Activated T-cell treated with anti-CD3 and anti-CD28 coated beads, Interleukin-2, amount 50 U/mL, for 1 hour (primary cell): ENCODE results near the gene GABRR1.
"Not testable (repeated sequence)": the region's sequence is repeated elsewhere in the genome, so short reads cannot be mapped to it uniquely, and the experiment has no call there.

Experiments
- DNase-seq: peaks from one replicate; pipeline ENCODE4 v3.0.0-alpha.2; 2020

Gene GABRR1

DNA sequence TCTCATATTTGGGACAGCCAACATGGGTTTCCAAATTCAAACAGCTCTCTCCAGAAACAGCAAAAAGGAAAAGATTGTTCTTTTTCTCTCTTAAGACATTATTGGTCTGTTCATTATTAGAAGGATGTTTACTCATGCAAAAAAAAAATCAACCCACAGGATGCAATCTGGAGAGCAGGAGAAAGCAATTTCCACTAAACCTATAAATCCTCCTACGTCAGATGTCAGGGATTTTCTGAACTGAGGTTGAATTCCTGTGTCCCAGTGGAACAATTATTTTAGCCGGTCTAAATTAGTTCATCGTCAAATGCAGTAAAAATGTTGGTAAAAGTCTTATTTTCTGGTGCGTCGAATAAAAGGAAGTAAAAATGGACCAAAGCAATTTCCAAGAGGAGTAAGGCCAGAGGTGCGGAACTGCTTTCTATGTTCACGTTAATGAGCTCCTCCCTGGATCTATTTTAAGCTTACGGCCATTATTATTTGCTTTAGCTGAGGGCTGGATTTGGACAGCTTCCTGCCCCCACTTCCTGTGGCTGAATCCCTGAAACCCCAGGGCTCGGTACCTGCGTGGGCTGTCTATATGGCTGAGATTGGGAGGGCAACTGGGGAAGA, at the start of gene GABRR1:
Gene GABRR1 (minus strand): TSS at position 60 of the 612 bp plus-strand sequence. CDS start 36 bp downstream, at position 24.
- DNase-seq, result no peak

DNA sequence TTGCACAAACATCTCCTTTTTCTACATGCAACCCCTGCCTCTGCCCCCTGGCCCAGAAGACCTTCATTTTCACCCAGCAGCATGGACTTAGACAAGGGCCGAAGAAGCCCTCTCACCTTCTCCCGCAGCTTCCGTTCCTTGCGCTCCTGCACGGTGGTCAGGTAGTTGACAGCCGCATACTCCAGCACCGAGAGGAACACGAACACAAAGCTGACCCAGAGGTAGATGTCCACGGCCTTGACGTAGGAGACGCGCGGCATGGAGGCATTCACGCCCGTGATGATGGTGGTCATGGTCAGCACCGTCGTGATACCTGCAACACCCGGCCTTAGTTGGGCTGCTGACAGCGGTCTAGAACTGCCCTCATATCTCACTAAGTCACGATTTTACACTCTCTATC, 47.1 kb upstream of the GABRR1 start:
- no peak for DNase-seq

DNA sequence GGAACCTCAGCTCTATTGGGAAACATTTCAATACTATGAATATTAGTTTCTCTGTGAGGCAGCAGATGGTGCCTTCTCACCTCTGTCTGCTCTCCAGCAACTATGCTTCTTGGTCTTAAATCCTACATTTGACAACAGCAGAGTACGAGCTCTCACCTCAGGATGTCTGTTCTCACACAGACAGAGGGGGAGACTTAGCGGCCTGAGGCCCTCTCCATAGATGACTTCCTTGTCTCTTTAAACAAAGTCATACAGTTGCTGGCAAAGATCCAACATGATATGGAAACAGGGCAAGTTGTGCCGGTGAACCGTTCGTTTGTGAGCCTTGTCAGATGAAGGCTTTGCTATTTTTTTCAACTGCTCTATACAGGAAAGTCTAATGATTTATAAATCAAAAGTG, 43.7 kb upstream of the GABRR1 start:
- DNase-seq, result no peak

DNA sequence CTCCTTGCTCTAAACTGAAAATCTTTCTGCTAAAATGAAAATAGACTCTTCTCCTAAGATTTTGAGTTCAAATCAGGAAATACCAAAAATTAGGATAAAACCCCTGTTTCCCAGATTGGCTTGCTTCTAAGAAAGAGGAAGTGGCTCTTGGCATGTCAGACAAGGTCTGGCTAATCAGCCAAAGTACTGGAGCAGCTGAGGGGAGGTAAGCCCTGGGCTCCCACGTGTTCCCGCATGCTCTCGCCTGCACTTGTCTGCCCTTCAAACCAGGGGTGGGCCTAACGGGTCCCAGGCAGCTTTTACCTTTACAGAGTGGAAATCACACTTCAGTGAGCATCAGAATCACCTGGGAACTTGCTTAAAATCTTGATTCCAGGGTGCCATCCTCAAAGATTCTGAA, 43.2 kb upstream of the GABRR1 start:
- no peak for DNase-seq

DNA sequence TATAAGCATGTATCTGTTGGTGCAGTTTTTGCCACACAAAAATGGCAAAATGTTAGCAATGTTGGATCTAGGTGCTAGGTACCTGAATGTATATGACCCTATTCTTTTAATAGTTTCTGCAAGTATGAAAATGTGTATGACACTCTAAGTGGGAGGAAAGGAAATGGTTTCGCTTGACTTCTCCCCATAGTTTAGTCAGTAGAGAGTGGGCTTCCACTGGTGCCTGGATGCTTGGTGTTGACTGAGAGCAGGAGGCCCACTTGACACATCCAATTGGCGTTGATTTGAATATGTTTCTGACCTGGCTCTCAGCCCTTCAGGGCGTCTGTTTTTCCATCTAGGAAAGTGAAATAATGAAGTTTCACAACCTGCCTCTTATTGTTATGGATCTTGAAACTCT, 41.8 kb upstream of the GABRR1 start:
- no peak for DNase-seq

DNA sequence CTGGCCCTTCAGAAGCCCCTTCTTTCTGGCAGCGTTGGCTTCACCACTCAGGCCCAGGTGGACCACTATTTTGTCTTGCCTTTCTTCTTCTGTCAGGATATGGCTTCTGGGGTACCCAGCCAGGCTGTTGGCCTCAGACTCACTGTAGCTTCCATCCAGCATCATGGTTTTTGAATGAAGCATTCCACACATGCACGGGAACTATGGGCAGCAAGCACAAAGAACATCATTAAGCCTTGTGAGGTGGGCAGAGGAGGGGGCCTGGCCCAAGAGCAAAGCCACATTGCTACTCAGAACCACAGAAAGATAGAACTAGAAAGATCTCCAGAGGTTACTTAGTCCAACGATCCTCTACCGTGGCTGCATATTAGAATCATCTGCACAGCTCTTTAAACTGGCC, 40.6 kb upstream of the GABRR1 start:
- DNase-seq, result no peak

DNA sequence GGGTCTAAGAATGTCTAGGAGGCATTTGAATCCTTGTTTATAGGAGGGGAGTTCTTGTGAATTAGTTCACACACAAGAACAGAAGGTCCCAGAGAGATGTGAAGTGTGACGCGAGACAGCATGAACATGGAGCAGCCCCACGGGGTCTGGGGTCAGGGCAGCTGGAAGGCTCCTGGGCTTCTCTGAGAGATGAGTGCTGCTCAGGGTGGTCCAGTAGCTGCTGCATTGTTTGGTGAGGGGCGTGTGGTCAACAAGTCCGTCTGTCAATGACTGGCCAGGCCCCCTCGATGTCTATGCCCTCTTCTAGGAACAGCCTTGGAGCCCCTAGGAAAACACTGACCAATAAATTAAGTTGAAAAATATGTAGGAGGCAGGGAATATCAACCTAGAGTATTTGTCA, 40.2 kb upstream of the GABRR1 start:
- no peak for DNase-seq

DNA sequence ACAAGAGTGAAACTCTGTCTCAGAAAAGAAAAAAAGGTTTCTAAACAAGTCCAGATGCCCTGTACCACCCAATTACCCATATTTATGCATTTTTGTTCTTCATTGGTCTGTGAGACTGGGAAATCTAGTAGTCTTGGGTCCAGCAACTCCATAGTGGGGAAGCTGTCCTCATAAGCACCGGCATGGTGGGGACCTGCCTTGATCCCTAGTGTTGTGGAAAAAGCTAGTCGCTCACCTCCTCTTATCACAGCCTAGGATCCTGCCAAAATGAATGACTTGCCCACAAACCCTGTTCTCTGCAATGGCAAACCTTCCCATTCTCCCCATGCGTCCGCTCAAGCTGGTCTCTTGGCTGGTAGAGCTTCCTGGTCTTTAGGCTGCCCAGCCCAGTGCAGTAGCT, 38.3 kb upstream of the GABRR1 start:
- no peak for DNase-seq

DNA sequence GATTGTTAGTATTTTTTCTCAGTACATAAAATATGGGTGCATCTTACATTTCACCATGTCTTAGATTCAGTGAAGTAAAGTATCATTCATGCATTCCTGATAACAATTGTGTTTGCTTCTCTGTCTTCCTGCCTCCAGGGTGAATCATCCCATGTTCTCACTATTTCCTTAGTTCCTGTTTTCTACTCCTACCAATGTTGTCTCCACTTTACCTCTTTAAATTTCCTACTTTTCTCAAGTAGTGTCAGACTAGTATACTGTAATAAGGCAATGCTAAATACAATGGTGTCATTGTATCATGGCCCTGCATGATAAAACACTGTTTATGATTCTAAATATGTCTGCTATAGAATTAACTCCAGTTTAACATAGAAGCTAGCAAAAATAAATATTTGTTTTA, 37.4 kb upstream of the GABRR1 start:
- DNase-seq, result no peak

DNA sequence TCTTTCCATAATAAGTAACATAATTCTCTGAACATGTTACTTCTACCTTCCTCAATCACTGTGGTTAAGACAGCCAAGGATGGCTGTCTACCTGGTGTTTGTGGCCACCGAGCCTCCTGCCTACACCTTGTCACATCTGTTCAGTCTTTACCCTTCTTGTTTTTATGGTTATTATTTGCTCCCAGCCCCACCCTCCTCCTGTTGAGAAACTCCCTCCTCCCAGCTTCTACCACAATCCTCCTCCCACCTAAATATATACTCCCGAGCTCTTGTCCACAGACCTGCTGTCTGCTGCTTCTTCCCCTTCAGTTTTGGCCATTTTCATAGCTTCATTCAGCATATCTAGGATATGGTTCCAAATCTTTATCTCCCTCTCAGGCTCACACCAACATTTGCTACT, 35.7 kb upstream of the GABRR1 start:
- DNase-seq, result no peak

DNA sequence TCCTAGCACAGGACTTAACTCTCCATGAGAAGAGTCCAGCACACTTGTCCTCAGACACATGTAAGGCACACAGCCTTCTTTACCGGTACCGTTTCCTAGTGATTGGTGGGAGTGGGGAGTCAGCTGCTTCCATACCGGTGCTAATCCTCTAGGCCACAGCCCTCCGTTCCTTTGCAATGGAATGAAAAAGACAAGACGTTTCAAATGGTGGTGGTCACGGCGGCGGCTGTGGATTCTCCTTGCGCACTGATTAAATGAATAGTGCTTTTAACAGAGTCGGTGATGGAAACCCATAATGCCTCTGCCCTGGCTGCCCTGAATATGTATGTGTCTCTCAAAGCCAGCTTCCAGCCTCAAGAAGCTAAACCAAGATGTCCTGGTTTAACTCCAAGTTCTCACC, 34.8 kb upstream of the GABRR1 start:
- no peak for DNase-seq

DNA sequence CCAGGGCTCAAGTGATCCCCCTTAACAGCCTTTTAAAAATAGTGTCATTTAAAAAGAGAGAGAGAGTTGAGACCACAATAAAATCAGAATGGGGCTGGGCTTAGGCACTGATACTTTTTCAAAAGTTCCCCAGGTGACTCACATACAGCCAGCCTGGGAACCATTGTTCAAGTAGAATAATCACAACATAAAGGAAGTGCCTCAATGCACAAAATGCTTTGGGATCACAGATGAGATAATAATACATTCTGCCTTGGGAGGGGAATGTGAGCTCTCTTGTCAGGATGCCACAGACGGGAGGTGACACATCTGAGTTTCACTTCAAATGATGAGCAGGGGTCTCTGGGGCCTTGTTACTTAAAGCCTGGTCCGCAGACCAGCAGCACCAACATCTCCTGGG, 34.0 kb upstream of the GABRR1 start:
- no peak for DNase-seq

DNA sequence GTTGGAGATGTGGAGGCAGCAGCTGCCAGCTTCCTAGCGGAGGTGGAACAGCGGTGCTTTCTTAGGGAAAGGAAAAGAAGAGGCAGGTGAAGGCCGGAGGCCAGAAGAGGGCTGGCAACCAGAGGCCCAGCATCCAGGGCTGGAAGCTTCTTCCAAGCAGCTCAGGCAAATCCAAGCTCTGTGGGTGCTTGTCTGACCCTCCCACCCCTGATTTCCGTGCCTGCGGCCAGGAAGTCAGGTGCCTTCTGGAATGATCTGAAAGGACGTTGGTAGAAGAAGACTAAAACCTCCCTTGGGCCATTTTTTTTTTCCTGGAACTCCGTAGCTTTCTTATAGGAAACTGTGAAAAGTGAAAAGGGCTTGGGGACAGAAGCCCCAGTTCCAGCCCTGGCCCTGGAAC, 33.1 kb upstream of the GABRR1 start:
- no peak for DNase-seq

DNA sequence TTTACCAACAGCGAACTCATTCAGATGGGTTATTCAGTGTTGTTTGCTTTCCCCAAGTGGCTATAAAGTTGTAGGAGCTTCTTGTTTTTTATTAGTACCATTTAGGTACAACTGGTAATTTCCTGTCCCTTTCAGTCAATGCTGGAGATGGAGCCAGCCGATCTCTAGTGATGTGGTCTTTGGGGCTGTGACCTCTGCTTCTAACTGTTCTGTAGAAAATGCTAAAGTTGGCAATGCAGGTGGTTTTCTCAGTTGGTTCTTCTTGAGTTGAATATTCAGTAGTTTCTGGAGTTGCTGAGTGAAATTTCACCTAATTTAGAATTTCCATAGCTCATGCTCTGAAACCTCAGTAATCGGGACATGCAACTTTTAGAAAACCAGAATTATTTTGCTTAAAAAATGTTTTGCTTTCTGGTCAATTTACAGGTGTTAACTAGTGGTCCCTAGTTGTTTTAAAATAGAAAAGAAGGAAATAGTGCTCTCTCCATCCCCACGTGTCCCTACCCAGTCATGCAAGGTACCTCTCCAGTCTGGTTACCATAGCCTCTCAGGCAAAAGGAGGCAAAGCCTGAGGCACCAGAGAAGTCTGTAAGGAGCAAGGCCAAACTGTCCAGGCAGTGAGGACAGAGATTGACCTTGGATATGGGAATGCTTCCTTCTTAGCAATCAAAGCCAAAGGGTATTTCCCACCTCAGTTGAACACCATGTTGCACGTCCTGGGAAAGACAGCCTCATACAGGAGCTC, 27.3 kb upstream of the GABRR1 start:
- DNase-seq, result no peak

DNA sequence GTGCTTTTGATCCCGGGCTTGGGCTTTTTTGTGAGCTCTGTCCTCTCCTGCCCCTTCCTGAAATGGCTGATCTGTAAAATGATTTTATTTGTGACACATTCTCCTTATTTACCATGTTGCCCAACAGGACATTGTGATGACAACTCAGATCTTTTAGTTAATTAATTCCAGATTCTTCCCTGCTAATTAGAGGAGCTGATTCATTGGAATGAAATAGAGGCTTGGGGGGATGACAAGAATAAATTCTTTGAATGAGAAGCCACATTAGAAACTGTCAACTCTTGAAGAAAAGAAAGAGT, 26.1 kb upstream of the GABRR1 start:
- no peak for DNase-seq

DNA sequence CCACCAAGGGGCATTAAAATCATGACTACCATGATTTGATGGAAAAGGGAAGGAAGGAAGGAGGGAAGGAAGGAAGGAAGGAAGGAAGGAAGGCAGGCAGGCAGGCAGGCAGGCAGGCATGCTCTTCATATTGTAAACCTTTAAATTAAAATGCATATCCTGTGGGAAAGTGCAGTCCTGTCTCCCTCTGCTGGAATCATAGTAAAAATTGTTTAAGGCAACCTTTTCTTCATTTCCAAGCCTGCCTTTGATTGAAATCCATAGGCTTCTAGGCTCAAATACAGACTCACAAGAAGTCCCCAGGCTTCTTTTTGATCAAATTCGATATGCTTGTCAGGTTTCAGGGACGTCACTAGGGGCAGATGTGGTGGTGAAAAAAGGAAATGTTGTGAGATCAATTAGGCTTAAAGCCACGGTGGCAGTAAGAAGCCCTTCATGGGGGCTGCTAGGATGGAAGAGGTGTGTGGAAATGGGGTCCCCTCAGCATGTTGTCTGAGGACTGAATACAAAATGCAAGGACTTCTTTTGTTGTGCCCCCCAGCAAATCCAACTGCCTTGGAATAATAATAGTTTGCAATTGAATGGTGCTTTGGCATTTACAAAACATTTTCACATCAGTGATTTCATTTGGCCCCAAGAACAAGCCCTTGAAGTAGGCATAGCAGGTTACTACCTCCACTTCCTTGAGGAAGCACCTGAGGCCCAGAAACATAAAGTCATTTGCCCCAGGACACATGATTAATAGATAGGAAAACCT, 25.6 kb upstream of the GABRR1 start:
- no peak for DNase-seq

DNA sequence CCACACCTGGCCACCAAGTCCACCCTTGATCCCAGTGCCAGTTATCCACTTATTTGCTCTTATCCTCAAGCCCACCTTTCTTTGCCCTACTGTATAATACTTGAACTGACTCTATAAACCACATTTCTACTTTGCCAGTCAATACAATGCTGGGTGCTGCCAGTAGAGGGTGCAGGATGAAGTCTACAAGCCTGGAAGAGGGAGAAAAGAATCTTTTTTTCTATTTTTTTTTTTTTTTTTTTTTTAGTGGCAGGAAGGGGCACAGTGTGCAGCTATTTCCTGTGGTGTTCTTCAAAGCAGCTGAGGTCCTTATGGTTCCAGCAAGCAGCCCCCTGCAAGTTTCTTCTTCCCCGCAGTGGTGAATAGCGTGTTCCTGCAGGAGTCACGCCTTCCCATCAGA, 22.2 kb upstream of the GABRR1 start:
- DNase-seq, result no peak

DNA sequence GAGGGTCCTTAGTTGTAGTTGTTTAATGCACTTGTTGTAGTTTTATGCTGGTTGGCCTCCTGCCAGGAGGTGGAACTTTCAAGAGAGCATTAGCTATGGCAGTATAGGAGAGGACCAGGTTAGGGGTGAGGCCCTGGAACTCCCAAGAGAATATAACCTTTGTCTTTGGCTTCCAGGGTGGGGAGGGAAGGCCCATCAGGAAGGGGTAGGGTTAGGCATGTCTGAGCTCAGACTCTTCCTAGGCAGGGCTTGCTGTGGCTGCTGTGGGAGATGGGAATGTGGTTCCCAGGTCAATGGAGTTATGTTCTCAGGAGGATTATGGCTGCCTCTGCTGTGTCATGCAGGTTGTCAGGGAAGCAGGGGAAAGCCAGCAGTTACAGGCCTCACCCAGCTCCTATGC, 20.0 kb upstream of the GABRR1 start:
- DNase-seq, result no peak

DNA sequence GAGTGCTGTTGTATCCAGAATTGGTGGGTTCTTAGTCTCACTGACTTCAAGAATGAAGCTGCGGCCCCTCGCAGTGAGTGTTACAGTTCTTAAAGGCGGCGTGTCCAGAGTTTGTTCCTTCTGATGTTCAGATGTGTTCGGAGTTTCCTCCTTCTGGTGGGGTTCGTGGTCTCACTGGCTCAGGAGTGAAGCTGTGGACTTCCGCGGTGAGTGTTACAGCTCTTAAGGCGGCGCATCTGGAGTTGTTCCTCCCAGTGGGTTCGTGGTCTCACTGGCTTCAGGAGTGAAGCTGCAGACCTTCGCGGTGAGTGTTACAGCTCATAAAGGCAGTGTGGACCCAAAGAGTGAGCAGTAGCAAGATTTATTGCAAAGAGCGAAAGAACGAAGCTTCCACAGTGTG, 16.4 kb upstream of the GABRR1 start:
- not testable (repeated sequence) for DNase-seq

DNA sequence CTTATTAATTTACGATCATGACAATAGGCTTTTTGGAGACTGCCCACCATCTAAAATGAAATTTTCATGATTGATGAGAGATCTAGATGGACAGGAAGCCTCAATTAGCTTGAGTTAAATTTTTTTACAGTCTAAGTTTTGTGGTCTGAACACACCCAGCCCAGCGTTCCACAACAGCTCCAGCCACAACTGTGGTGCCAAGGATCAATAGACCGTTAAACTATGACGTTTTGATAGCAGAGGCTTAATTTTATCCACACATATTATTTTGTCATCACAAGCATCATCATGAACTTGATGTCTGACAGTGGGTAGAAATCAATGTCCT, 5.5 kb upstream of the GABRR1 start:
- no peak for DNase-seq

DNA sequence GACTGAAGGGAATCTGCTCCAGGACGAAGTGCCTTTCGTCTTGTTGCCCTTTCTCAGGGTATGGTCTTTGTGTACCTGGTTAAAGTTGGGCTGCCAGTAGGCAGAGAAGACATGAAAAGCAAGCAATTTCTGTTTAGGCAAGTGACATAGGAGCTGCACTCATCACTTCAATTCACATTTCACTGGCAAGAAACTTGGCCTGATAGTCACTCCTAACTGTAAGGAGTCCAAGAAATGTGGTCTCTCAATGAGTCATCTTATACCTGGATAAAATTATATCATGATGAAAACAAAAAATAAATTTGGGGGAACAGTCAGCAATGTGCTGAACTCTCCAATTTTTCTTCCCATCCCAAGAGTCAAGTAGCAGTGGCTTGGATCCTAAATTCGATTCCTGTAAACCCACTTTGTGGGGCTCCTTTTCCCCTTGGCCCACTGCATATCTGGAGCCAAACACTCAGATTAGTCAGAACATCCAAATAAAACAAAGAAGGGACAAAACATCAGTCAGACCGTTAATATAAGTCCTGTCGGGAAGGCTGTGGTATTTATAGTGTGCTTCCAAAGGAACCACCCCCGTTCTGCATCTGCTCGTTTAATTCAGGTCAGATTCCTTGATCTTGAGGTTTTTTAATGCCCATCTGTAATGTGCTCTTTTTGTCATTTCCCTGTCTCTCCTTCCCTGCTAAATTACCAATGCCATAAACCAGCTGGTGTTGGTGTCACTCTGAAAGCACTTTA, 5.0 kb upstream of the GABRR1 start:
- DNase-seq, result no peak

DNA sequence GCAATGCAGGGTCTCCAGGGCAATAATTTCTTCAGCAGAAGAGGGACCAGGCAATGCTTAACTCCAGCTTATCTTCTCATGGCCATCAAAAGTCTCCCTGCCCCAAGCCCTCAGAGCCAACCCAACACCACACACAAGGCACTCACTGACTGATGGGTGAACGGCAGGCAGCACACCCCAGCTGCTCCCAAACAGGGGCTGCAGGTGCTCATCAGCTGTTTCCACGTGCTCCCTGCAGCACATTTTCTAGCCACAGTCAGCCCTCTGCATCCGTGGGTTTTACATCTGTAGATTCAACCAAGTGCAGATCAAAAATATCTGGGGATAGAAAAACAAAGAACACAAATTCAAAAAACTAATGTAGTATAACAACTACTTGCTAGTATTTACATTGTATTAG, 4.0 kb upstream of the GABRR1 start:
- DNase-seq, result no peak

DNA sequence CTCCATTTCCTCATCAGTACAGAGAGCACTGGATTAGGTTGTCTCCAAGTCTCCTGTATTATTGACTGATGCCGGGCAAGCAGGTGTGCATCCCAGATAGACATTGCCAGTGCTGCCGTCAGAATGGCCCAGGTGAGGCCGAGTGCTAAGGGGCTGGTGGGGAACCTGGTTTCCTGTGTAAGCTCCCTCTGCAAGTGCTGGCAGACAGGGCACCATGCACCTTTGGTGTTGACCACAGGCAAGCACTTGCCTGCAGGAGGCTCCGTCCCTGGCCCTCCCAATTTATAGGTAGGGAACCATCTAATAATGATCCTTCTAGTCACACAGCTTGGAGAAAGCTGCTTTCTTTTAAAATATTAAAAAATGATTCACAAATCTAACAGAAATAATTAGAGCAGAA, 747 bp downstream of the GABRR1 start:
- DNase-seq, result no peak

DNA sequence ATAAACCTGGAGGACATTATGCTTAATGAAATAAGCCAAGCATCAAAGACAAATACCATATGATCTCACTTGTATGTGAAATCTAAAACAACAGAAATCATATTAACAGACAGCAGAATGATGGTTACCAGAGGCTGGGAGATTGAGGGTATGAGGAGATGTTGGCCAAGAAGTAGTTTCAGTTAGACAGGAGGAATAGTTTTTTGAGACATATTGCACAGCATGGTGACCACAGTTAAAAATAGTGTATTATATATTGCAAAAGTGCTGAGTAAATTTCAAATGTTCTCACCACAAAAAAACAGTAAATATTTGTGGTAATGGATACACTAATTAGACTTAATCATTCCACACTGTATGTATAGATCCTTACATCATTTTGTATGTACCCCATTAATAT, 1.8 kb downstream of the GABRR1 start:
- DNase-seq, result no peak
